ENCODE results near the gene SLC6A8.

DNA sequence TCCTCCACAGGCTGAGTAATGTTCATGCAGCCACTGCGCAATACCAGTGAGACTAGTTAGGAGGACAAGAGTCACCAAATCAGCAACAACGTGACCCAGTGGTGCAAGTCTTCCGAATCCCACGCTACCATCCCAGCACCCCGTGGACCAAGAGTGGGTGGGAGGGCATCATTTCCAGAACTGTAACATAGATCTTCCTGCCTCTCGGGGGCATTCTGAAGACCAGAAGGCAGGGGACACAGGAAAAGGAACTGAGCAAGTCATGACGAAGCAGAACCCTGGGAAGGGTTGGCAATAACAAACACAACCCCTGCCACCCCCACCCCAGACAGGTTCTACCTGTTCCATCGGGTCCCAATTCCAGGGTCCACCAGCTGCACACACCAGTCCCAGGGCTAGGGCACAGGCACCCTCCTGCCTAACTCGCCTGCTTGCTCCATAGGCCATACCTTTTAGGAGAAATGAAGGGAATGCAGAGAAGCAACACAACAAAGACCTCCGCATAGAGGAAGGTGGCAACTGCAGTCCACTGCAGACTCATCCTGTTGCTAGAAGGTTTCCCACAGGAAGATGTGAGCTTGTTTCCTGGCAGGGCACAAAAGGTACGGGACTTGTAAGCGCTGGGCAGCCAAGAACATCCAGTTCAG, 35.1 kb downstream of the SLC6A8 start:
- TF ChIP-seq, protein P1, sequence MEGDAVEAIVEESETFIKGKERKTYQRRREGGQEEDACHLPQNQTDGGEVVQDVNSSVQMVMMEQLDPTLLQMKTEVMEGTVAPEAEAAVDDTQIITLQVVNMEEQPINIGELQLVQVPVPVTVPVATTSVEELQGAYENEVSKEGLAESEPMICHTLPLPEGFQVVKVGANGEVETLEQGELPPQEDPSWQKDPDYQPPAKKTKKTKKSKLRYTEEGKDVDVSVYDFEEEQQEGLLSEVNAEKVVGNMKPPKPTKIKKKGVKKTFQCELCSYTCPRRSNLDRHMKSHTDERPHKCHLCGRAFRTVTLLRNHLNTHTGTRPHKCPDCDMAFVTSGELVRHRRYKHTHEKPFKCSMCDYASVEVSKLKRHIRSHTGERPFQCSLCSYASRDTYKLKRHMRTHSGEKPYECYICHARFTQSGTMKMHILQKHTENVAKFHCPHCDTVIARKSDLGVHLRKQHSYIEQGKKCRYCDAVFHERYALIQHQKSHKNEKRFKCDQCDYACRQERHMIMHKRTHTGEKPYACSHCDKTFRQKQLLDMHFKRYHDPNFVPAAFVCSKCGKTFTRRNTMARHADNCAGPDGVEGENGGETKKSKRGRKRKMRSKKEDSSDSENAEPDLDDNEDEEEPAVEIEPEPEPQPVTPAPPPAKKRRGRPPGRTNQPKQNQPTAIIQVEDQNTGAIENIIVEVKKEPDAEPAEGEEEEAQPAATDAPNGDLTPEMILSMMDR (conservative IDR thresholded peaks at IDR 0.05; ENCODE audit: low read depth, low read length): no peak
- no peak for TF ChIP-seq EZH2 (IDR thresholded peaks at IDR 0.05; ENCODE audit: borderline replicate concordance, low read depth, low read length, poor library complexity, severe bottlenecking)

Data from A673 (cell line).